ENCODE results near the gene FAM120B.
A peak's percentile ranks its signal among the peaks of the same experiment; 100 is the strongest.

Gene FAM120B

GRCh38 chr6:170288091-170288631 is 18.4 kb upstream of the FAM120B start:
- DNase-seq = no peak

GRCh38 chr6:170288852-170289179 is 17.7 kb upstream of the FAM120B start:
- DNase-seq = no peak

GRCh38 chr6:170289180-170289931 is 17.2 kb upstream of the FAM120B start:
- DNase-seq = no peak

GRCh38 chr6:170289951-170290295 is 16.6 kb upstream of the FAM120B start:
- no peak for DNase-seq

GRCh38 chr6:170290296-170291128 is 16.0 kb upstream of the FAM120B start, which contains the start of gene DLL1:
TSS of gene DLL1 (minus strand) at chr6:170291078. CDS start at chr6:170290139, 939 bp downstream.
- DNase-seq = peak; percentile 31 to 44

DNA sequence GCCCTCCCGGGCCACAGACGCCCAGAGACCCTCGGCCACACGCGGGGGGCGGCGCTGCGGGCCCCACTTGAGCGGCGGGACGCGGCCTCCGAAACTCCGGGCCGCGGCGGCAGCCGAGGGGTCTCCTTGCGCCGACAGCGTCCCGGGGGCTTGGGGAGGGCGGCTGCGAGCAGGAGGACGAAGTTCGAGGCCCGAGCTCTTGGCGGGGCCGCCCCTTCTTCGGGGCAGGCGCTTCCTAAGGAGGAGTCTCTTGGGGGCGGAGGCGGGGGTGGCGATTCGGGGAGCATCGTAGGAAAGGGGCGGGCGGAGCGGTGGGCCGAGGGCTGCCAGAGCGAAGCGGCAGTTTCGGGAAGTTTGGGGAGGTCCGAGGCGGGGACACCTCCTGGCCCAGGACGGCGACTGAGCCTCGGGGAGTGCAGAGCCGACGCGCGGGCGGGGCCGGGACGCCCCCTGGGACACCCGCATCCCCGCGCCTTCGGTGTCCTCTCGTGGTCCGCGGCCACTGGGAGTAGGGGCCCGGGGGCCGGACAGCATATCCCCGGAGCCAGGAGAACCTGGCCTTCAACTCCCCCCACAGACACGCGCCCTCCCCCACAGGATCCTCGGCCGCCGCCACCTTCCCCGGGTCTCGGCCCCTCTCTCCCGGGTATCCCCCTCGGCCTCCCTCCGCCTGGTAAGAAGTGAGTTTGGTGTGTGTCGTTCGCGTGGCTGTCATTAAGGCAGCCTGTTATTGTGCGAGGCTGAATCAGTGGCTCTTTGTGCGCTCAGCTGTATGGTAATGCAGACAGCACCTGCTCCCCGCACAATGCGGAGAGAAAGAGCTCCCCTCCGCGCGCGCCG is 15.1 kb upstream of the FAM120B start:
- DNase-seq = peak; percentile 33 to 42

GRCh38 chr6:170292111-170292406 is 14.5 kb upstream of the FAM120B start:
- DNase-seq = no peak

DNA sequence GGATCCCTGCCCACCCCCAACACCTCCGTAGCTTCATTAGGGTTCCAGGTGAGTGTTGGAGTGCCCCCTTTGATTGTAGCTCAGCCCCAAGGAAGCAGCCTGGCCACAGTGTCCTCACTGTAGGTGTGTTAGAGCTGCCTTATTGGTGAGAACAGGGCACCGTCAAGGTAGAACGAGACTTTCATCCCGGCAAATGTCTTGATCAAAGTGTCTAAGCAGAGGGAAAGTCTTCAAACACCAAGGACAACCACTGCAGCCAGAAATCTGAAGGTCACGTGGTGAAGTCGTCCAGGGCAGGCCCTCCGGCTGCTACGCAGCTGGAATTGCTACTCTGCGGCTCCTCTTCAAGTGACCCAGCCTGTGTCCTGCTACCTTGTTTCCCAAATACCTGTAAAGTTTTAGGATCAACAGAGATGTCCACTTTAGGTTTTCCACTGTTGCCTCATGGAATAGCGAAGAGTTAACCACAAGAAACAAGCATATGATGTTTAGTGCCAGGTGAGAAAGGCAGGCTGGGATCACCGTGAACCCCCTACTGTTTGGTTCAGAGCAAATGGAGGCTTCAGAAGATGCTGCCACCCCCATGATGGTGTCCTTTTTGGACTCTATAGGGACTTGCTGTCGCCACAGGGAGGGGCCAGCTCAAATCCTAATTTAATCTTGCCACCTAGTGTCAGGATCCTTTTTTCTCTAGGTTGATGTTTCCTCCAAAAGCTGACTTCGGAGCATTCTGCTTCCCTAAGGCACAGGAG is 14.0 kb upstream of the FAM120B start:
- no peak for DNase-seq

- DNase-seq = no peak
Observed at GRCh38 chr6:170293341-170294231, 13.0 kb upstream of the FAM120B start.

DNA sequence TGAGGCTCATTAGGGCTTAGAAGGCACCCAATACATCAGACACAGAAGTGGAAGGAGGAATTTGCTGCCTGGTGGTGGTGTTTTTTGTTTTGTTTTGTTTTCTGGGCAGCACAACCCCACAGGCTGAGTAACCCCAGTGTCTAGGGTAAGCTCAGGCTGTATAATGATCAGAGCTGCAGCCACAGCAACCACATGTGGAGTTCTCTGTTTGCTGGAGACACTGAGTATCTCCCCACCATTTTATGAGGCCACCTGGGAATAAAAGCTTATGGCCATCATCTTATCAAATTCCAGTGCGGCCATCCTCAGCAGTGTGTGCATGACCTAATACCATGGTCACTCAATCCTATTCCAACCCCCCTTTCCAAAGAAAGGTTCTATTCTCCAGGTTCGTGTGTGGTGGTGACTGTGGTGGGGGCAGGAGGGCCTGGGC is 12.2 kb upstream of the FAM120B start:
- no peak for DNase-seq

- no peak for DNase-seq
Observed at GRCh38 chr6:170294813-170295509, 11.6 kb upstream of the FAM120B start.

DNA sequence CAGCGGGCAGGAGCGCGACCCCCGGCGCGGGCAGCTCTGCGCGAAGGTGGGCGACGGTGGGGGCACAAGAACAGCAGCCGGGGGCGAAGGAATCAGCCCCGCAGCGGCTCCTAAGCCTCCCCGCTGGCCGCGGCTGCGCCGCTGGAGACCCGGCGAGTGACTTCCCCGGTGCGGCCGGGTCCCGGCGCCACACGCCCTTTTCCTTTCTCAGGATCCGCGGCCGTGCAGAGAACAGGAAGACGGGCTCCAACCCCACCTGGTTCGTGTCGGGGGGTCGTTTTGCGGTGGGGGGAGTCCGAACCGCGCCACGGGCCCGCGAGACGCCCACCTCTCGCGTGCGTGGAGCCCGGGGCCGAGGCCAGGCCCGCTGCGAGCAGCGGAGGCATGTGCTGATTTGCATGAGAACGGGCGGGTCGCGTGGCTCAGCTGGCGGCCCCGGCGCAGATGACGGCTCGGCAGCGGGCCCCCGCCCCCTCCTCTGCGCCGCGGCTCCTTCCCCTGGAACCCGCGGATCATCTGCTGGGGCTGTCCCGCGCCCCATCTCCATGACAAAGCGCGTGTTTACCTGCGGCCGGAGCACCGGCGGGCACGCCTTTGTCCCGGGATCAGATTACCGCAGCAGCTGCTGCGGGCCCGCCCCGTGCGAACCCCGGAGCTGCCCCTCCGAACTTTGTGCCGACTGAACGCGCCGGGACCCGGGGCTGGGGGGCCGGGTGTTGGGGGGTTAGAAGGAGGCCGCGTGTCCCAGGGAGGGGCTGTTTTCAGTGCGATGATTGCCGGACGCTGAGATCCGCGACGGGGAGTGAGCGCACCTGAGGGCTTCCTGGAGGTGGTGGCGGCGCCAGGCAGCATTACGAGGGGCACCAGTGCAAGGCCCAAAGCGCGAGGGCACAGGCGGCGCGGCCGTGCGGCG is 10.8 kb upstream of the FAM120B start:
- peak; percentile 32 to 58 for DNase-seq

DNA sequence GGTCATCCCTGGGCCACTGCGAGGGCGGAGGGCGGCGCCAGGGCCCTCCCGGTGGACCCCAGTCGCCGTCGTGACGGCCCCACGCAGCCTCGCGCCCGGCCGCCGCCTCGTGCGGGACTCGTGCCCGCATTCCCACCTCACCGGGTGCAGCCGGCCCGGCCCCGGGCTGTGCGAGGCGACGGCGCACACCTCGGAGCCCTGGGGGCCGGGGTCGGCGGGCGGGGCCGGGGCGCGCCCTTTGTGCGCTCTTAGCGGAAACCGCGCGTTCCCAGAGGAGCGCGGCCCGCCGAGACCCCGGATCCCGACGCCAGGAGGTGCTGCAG is 10.2 kb upstream of the FAM120B start:
- DNase-seq = no peak

DNA sequence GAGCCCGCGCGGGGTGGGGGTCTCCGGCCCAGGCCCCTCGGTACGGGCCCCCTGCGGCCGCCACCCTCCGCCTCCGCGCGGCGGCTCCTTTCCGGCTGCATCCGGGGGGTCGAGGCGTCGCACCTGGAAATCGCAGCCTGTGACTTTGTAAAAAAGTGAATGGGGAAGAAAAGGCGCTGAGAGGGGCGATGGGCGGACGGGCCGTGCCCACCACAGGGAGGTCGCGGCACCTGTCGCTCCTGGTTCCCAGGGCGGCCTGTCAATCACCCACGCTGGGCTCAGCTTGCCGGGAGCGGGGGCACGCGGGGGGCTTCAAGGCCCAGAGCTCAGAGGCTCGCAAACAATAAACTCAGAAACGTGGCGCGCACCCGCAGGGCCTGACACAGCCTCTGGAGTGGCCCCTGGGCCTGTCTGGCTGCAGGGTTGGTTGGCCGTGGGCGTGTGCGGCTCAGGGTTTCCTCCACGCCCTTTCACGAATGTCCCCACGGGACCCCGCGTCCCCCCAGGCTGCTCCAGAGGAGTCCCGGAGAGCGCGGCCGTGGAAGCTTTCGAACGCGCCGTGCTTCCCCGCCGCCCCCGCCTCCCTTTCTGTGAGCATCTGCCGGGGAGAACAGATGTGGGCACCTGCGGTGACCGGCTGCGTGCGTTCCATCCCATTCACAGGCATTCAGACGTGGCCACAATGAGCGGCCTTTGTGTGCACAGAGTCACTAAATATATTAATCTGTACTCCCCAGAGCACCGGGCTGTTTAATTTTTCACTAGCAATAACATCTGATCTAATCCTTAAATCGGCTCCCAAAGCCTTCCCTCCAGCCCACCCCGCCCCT is 9.6 kb upstream of the FAM120B start:
- no peak for DNase-seq

DNA sequence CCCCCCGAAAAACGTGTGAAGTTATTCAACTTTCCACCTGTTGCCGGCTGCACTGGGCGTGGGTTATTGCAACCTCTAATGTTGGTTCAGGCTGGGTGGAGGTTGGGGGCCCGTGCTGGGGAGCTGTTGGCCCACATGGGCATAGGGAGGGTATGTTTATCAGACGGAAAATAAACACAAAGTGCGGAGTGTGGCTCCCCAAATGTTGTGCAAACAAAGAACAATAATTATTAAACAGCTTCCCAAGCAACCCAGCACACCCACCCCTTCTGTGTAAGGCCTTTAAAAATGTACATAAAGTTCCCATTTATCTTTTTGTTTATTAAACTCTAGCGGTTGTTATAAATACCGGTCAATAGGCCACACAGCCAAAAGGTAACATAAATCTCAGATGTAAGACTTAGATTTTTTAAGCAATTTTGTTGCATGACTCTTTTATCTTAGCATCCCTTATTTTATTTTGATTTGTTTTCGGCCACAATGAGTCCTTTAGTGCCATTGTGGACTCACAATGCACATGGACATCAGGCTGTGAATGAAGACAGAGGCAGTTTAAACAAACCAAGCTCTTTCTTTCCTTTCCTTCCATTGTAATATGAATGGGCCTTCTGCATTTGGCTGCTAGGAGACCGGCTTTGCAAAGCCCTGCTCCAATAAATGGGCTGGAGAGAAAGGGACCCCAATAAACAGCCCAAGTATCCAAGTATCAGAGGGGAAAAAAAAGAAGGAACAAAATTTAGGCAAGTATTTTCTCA is 8.8 kb upstream of the FAM120B start:
- no peak for DNase-seq

GRCh38 chr6:170298688-170299087 is 7.9 kb upstream of the FAM120B start:
- DNase-seq = no peak

- DNase-seq = no peak
Observed at GRCh38 chr6:170301184-170301583, 5.4 kb upstream of the FAM120B start.

DNA sequence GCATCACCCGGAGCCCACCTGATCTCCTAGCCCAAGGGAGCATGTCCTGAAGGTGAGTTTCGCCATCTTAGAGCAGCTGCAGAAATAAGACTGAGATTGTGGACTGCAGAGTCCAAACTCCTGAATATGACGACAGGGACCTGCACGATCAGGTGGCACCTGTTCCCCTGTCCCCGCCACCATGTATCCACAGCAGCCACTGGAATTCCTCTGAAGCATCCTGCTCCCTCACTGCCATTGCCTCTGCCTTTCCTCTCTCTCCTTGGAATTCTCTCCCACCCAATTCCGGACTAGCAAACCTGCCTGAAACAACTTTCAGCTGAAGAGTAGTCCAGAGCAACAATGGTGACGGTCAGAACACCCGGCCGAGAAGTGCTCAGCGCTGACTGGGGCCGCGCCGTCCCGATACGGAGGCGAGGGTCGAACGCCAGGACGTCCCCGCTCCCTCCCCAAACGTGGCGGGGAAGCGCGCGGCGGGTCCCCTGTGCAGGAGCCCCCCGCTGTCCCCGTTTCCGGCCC is 694 bp upstream of the FAM120B start:
- no peak for DNase-seq
